ENCODE results near the gene GRM7.

DNA sequence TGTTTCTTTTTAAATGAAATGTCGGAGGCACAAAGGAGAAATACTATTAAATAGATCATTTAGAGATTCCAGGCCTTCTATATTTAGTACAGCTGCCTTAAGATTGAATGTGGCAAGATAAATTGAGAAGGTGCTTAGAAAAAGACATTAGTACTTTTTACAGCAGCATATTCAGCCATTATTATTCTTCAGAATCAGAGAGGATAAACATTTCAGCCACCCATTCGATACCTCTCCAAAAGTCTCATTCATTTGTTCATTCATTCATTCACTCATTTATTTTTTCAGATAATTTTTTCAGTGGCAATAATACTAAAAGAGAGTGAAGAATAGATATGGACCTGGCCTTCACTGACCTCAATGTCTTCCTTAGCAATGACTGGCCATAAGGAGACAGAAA lies 347.0 kb downstream of the GRM7 start:
- TF ChIP-seq, protein P1, sequence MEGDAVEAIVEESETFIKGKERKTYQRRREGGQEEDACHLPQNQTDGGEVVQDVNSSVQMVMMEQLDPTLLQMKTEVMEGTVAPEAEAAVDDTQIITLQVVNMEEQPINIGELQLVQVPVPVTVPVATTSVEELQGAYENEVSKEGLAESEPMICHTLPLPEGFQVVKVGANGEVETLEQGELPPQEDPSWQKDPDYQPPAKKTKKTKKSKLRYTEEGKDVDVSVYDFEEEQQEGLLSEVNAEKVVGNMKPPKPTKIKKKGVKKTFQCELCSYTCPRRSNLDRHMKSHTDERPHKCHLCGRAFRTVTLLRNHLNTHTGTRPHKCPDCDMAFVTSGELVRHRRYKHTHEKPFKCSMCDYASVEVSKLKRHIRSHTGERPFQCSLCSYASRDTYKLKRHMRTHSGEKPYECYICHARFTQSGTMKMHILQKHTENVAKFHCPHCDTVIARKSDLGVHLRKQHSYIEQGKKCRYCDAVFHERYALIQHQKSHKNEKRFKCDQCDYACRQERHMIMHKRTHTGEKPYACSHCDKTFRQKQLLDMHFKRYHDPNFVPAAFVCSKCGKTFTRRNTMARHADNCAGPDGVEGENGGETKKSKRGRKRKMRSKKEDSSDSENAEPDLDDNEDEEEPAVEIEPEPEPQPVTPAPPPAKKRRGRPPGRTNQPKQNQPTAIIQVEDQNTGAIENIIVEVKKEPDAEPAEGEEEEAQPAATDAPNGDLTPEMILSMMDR (IDR thresholded peaks at IDR 0.05; ENCODE audit: insufficient read depth, low read length) = no peak
- TF ChIP-seq POLR2AphosphoS5 (IDR thresholded peaks at IDR 0.05; ENCODE audit: low read depth) = no peak

Data from HL-60 (cell line).